ENCODE measurements around the gene SEC16A.
A peak's percentile ranks its signal among the peaks of the same experiment; 100 is the strongest.

SEC16A gene

GRCh38 chr9:136486823-136487620 is 4.2 kb upstream of the SEC16A start:
- DNase-seq (ENCODE audit: low spot score): no peak

- DNase-seq (ENCODE audit: low spot score): no peak
Measured at GRCh38 chr9:136486131-136486530, 3.3 kb upstream of the SEC16A start.

GRCh38 chr9:136485049-136486045 is 2.5 kb upstream of the SEC16A start:
- peak; percentile 88 for DNase-seq (ENCODE audit: low spot score)

GRCh38 chr9:136484153-136485048 is 1.6 kb upstream of the SEC16A start:
- DNase-seq (ENCODE audit: low spot score): no peak

GRCh38 chr9:136483589-136484152 is 831 bp upstream of the SEC16A start:
- DNase-seq (ENCODE audit: low spot score): peak; percentile 94

- DNase-seq (ENCODE audit: low spot score): peak; percentile 66
Measured at GRCh38 chr9:136482046-136482792, 621 bp downstream of the SEC16A start.

- DNase-seq (ENCODE audit: low spot score): no peak
Measured at GRCh38 chr9:136481558-136481957, 1.3 kb downstream of the SEC16A start.

GRCh38 chr9:136476369-136477150 is 6.3 kb downstream of the SEC16A start:
- DNase-seq (ENCODE audit: low spot score): no peak

- no peak for DNase-seq (ENCODE audit: low spot score)
Measured at GRCh38 chr9:136474974-136475865, 7.6 kb downstream of the SEC16A start.

- DNase-seq (ENCODE audit: low spot score): no peak
Measured at GRCh38 chr9:136474021-136474640, 8.7 kb downstream of the SEC16A start.

GRCh38 chr9:136473354-136473721 is 9.5 kb downstream of the SEC16A start:
- no peak for DNase-seq (ENCODE audit: low spot score)

GRCh38 chr9:136472640-136473353 is 10.0 kb downstream of the SEC16A start:
- no peak for DNase-seq (ENCODE audit: low spot score)

GRCh38 chr9:136471802-136472487 is 10.9 kb downstream of the SEC16A start:
- no peak for DNase-seq (ENCODE audit: low spot score)

GRCh38 chr9:136470792-136471469 is 11.9 kb downstream of the SEC16A start:
- no peak for DNase-seq (ENCODE audit: low spot score)

- DNase-seq (ENCODE audit: low spot score): no peak
Measured at GRCh38 chr9:136470356-136470755, 12.5 kb downstream of the SEC16A start.

- DNase-seq (ENCODE audit: low spot score): no peak
Measured at GRCh38 chr9:136467766-136468165, 15.1 kb downstream of the SEC16A start.

- DNase-seq (ENCODE audit: low spot score): no peak
Measured at GRCh38 chr9:136466155-136466541, 16.7 kb downstream of the SEC16A start.
